GM18502 (cell line): Measurements from ENCODE around the gene TEX47.
A peak's percentile ranks its signal among the peaks of the same experiment; 100 is the strongest.

Experiments used
- ATAC-seq: cut with Tn5 transposase; IDR thresholded peaks from one replicate; pipeline ENCODE4 v1.9.1; 2021; ENCODE audit warnings: mild to moderate bottlenecking; ENCODE audit not compliant: unreplicated experiment, poor library complexity

Gene TEX47

GRCh38 chr7:88795553-88795952, at the start of gene TEX47:
Gene TEX47, minus strand, starts transcription at chr7:88795737. Its CDS starts 795 bp downstream, at chr7:88794942.
- ATAC-seq: no peak

- no peak for ATAC-seq
Observed at GRCh38 chr7:88845091-88845490, 49.6 kb upstream of the TEX47 start.

- no peak for ATAC-seq
Observed at GRCh38 chr7:88842201-88842600, 46.7 kb upstream of the TEX47 start.

GRCh38 chr7:88835147-88835728, 39.7 kb upstream of the TEX47 start:
- ATAC-seq: peak; percentile 95

GRCh38 chr7:88826222-88826621, 30.7 kb upstream of the TEX47 start:
- no peak for ATAC-seq

GRCh38 chr7:88818552-88818951, 23.0 kb upstream of the TEX47 start:
- ATAC-seq: no peak

DNA sequence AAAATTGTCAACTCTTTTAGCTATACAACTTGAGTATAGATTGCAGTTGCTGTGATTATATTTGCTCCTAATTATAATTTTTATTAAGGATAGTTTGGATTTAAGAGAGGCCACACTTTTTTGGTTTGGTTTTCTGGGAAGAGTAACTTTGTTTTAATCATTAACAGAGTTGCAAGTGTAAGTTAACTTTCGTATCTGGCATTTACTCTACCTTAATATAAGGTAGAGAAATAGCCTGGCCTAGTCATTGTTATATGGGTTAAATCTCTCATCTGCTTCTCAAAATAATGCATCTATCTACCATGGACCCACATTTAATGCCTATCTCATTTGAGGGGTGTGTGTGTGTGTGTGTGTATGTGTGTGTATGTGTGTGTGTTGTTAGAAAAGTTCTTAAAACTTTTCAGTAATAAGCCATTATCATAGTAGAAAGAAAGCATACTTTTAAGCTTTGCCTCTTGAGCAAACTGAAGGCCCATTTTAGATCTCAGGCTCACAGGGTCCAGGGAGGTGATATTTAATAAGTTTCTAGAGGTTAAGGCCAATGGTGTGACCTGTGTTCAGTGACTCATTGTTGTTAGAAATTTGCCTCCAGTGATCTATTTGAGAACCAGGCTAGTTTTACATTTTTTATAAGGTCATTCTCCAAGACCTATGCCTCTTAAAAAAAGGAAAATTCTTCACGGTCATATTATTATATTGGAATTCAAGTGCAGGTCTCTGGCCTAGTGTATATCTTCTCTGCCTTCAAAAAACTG, 10.9 kb upstream of the TEX47 start:
- no peak for ATAC-seq

- ATAC-seq: no peak
Observed at GRCh38 chr7:88801046-88801445, 5.5 kb upstream of the TEX47 start.

DNA sequence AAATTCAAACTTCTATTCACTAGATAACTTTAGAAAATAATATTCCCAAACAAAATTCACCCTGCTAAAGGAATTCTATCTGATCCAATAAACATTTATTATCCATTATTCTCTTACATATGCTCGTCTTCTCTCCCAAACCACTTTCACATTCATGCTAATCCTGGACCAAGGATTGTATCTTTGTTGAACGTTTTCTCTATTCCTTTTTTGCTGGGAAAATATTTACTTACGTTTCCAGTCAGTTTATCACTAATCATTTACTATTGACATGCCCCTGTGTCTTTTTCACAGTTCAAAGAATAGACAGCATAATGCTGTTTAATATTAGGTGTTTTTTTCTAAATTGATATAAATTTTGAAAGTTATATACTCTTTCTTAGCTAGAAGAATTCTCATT, 3.2 kb downstream of the TEX47 start:
- no peak for ATAC-seq

GRCh38 chr7:88791891-88792290, 3.6 kb downstream of the TEX47 start:
- ATAC-seq: no peak

DNA sequence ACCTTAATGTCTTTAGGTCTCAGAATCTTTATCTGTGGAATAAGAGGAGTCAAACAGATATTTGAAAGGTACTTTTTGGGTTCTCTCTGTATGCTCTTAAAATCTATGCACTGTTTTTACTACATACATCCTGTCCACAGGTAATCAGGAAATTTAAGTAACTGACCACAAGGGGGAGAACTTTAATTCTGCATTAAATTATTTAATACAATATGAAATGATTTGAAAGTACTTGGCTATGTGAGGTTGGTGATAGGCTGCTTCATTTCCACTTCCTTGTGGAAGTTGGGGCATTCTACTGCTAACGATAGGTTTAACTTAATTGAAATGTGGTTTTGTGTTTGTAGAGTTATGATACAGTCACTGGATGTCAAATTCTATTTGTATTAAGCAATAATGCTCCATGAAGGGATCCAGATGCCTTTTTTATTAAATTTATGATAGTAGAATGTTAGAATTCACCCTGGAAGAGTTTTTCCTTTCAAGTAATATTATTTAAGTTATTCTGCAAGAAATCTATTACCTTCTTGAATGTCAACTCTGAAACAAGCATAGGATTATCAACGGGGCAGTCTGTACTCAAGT, 6.0 kb downstream of the TEX47 start:
- peak; percentile 72 for ATAC-seq

DNA sequence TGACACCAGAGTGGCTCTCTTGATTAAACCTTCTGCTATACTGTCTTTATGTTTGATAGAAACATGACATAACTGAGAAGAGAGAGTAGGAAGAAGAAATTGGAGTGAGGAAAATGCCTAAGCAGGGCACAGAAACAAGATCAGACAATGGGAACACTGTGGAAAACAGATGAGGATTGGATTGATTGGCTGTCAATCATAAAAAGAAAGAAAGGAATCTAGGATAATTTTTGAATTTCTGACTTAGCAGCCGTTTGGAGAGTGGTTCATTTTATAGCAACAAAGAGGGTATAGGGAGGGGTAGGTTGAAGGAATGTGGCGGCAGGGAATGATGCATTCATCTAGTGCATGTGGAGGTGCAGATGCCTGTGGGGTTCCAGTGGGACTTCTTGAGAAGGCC, 7.8 kb downstream of the TEX47 start:
- no peak for ATAC-seq

DNA sequence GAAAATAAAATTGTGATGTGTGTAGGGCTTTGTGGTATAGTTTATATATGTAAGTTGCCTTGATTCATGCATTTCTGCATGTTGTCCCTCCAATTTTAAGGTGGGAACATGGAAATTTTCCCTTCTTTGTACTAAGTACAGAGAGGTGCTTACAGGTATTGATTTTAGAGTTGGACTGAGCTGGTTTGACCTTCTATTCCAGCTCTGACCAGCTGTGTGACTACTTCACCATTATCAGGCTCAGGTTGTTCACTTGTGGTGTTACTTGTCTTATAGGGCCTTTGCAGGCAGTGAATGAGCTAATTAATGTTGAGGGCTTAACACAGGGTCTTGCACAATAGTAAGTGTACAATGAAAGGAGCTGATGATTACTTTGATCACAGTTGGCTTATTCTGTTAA, 19.7 kb downstream of the TEX47 start:
- ATAC-seq: no peak

DNA sequence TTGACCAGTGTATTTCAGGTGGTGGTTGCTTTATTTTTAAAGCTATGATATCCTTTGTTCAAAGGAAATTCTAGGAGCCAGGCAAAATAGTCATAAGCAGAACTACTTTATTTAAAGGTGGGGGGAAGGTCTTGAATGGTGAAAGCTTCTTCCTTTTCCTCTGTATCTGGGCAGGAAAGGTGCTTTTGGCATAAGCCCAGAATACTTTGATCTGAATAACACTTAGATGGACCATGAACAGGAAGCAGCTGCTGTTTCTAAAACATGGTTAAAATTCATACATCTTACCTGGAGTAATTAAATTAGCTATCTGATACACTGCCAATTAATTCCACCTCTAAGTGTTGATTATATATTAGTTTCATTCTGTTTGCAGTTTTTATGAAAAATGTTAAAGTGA, 22.8 kb downstream of the TEX47 start:
- ATAC-seq: no peak

- ATAC-seq: peak; percentile 64
Observed at GRCh38 chr7:88771417-88771816, 24.1 kb downstream of the TEX47 start.

DNA sequence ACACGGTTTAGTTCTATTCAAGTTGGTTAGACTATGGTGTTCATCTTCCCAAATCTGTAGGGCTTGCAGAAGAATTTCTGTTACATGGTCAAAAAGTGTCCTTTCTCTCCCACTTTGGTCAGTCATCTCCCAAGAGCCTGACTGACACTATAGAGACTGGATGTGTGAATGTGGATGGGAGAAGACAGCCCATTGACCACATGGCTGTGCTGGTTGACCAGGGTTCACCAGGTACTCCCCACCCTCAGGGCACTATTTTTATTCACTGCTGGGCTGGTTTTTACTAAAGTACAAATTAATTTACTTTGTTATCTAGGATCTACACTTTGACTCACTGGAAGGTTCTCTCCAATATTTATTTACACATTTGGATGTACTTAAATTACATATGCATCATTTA, 33.8 kb downstream of the TEX47 start:
- ATAC-seq: no peak

GRCh38 chr7:88760136-88760515, 35.4 kb downstream of the TEX47 start:
- ATAC-seq: peak; percentile 28

- ATAC-seq: peak; percentile 41
Observed at GRCh38 chr7:88759230-88760135, 36.1 kb downstream of the TEX47 start, which contains the start of gene ZNF804B. Gene ZNF804B, plus strand, starts transcription at chr7:88759700. Its CDS starts 277 bp downstream, at chr7:88759977.

DNA sequence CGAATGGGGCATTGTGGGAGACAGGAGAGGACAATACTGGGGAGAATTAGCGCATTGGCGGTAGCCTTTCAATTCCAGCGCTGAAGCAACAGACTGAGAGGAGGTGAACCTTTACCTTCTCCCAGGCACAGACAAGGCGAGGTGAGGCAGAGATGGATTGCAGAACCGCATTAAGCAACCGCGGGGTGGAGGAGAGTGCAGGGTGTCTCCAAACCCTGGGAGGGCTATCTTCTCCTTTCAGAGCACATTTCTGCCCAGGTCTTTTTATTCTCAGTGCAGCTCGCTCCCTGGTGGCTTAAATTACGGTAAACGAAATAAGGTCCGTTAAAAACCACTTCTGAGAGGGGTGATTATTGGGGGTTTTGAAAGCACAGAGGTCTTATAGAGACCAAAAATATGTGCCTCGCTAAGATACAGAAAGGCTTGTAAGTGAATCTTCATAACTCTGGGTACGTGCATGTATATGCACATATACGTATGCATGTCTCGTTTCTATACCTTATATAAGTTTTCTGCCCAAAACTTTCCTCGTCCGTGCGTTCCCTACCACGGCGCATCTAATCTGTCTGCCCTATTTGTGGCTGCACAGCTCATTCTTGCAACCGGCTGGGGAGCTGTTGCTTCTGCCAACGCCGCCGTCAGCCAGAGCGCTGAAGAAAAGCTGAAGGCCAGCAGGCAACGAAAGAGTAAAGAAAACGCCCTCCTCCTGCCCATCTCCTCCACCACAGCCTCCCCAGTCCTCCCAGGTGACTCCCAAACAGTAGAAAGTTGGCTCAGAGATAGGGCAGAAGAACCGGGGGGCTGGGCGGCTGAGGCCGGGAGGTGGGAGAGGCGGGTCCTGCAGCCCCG, 36.9 kb downstream of the TEX47 start:
- ATAC-seq: peak; percentile 7

- ATAC-seq: no peak
Observed at GRCh38 chr7:88757371-88757770, 38.2 kb downstream of the TEX47 start.
